ENCODE data around the gene PPP6R2. TPM values are rescaled to one million over a fixed set of nuclear protein-coding genes. Genes with fewer than 3 reads are reported as not detected.
"Not testable (repeated sequence)": the region's sequence is repeated elsewhere in the genome, so short reads cannot be mapped to it uniquely, and the experiment has no call there.

Gene PPP6R2
- total and polyA plus RNA-seq, 12 donors: 34.7 to 51.5 (median 37.7) TPM

- Histone ChIP-seq H3K27ac (no peak overlapping the region), H3K4me1 (peaks cover 0 to 13% (median 5%) of the 10 kb centered on the region in 9 donors), H3K9me3 (no peaks in the 10 kb centered on the region), H3K27me3 (no peaks in the 10 kb centered on the region), H3K4me3 (no peak overlapping the region), H3K36me3 (no peaks in the 10 kb centered on the region)
- no peak for ATAC-seq
- TF ChIP-seq CTCF (IDR thresholded peaks at IDR 0.05): no peak
- intact Hi-C loops (cut with DNase I): no loop called here
- WGBS, 2 donors: 75 to 81% methylated on average over 21 of the region's 21 CpGs
- DNase-seq: no peak
Observed at GRCh38 chr22:50318698-50319411, 24.3 kb upstream of the PPP6R2 start.

- Histone ChIP-seq H3K36me3 (no peaks in the 10 kb centered on the region), H3K4me1 (peaks cover 0 to 7% (median 5%) of the 10 kb centered on the region in 9 donors), H3K4me3 (no peak overlapping the region), H3K27me3 (no peaks in the 10 kb centered on the region), H3K27ac (no peak overlapping the region), H3K9me3 (no peaks in the 10 kb centered on the region)
- 93 to 95% methylated on average over 14 to 15 of the region's 15 CpGs for WGBS, 2 donors
- intact Hi-C loops (cut with DNase I): no loop called here
- no peak for TF ChIP-seq CTCF (IDR thresholded peaks at IDR 0.05)
- ATAC-seq: no peak
- no peak for DNase-seq
Observed at GRCh38 chr22:50319503-50319951, 23.6 kb upstream of the PPP6R2 start.

GRCh38 chr22:50320116-50320515 lies 23.0 kb upstream of the PPP6R2 start:
- ATAC-seq (no peak), DNase-seq (no peak)
- Histone ChIP-seq H3K9me3 (no peaks in the 10 kb centered on the region), H3K36me3 (no peaks in the 10 kb centered on the region), H3K27me3 (no peaks in the 10 kb centered on the region), H3K4me3 (no peak overlapping the region), H3K27ac (no peak overlapping the region), H3K4me1 (peaks cover 0 to 1% (median 0%) of the 10 kb centered on the region in 9 donors)
- intact Hi-C loops (cut with DNase I): loop anchor here in 2 of 10 donors (5.0 kb wide), 2 partner anchors 33 to 43 kb away; no protein-coding TSS in a partner anchor
- 94 to 96% methylated on average over 8 of the region's 8 CpGs for WGBS, 2 donors
- no peak for TF ChIP-seq CTCF (IDR thresholded peaks at IDR 0.05)

- no peaks in the 10 kb centered on the region for H3K27me3 ChIP-seq
- no peak overlapping the region for H3K4me3 ChIP-seq
- DNase-seq: no peak
- WGBS, 2 donors: 90 to 96% methylated on average over 10 of the region's 10 CpGs
- H3K27ac ChIP-seq: no peak overlapping the region
- peaks cover 0 to 4% (median 0%) of the 10 kb centered on the region in 9 donors for H3K4me1 ChIP-seq
- TF ChIP-seq CTCF (IDR thresholded peaks at IDR 0.05): no peak
- ATAC-seq: no peak
- intact Hi-C loops (cut with DNase I): loop anchor here in 2 of 10 donors (5.0 kb wide), 2 partner anchors 33 to 43 kb away; no protein-coding TSS in a partner anchor
- no peaks in the 10 kb centered on the region for H3K36me3 ChIP-seq
- no peaks in the 10 kb centered on the region for H3K9me3 ChIP-seq
Observed at GRCh38 chr22:50320671-50321325, 22.3 kb upstream of the PPP6R2 start.

- not testable (repeated sequence) for H3K36me3 ChIP-seq, H3K4me3 ChIP-seq, ATAC-seq, H3K27ac ChIP-seq, DNase-seq, H3K9me3 ChIP-seq, H3K27me3 ChIP-seq
- WGBS, 2 donors: 88 to 92% methylated on average over 8 to 10 of the region's 10 CpGs
- intact Hi-C loops (cut with DNase I): loop anchor here in 2 of 10 donors (5.0 kb wide), 2 partner anchors 35 to 45 kb away; no protein-coding TSS in a partner anchor
- H3K4me1 ChIP-seq: peaks cover 0 to 14% (median 9%) of the 10 kb centered on the region in 9 donors
Observed at GRCh38 chr22:50322382-50323104, 20.6 kb upstream of the PPP6R2 start.

Measured in heart right ventricle (tissue), 16 donors.